H1 (cell line): Measurements from ENCODE around the gene VENTX. TPM values are rescaled to one million over a fixed set of nuclear protein-coding genes. Genes with fewer than 3 reads are reported as not detected.
A peak's percentile ranks its signal among the peaks of the same experiment; 100 is the strongest.

Experiments used
- CTCF ChIA-PET: fragments of 300-600 bp; sonication (Branson Sonifier 250); formaldehyde crosslinking; loops from one replicate; lab custom pipeline; 2021; ENCODE audit not compliant: partially characterized antibody; lab: Charles Lee
- POLR2A ChIA-PET: fragments of 300-600 bp; sonication (Branson Sonifier 250); formaldehyde crosslinking; loops from one replicate; lab custom pipeline; 2021; ENCODE audit warnings: inconsistent platforms; ENCODE audit not compliant: partially characterized antibody; lab: Charles Lee
- DNase-seq, 2 experiments: peaks; one replicate each; pipeline versions ENCODE4 v3.0.0 to v3.0.0-alpha.2; 2010 to 2022; ENCODE audit warnings: low spot score in 2 of 2, low read depth in 1 of 2, mixed read lengths in 1 of 2
- FAIRE-seq: peaks from 2 replicates; lab custom pipeline; 2011; peaks lifted over from hg19 to GRCh38; lab: Jason Lieb, UNC
- H2AFZ ChIP-seq: 2 replicates; pipeline ENCODE4 v1.8.1; 2012; ENCODE audit warnings: low read length, inconsistent platforms
- H2AK5ac ChIP-seq: 2 replicates; pipeline ENCODE4 v1.6.1; 2013; ENCODE audit warnings: low read depth, low read length
- H2BK120ac ChIP-seq: replicated peaks from 2 replicates; pipeline ENCODE3; 2013; ENCODE audit warnings: low read depth, low read length, inconsistent platforms
- H2BK12ac ChIP-seq: 2 replicates; pipeline ENCODE4 v1.6.1; 2013; ENCODE audit warnings: low read depth, low read length
- H2BK15ac ChIP-seq: 2 replicates; pipeline ENCODE4 v1.6.1; 2013; ENCODE audit warnings: low read length
- H2BK20ac ChIP-seq: 2 replicates; pipeline ENCODE4 v1.6.1; 2013; ENCODE audit warnings: low read length
- H2BK5ac ChIP-seq: 2 replicates; pipeline ENCODE4 v1.6.1; 2013; ENCODE audit warnings: low read depth, low read length
- H3K14ac ChIP-seq: 2 replicates; pipeline ENCODE4 v1.6.1; 2013; ENCODE audit warnings: inconsistent platforms; ENCODE audit not compliant: insufficient read length
- H3K18ac ChIP-seq: 2 replicates; pipeline ENCODE4 v1.6.1; 2013; ENCODE audit warnings: low read length; ENCODE audit errors: extremely low read depth
- H3K23ac ChIP-seq: 2 replicates; pipeline ENCODE4 v1.6.1; 2013; ENCODE audit warnings: inconsistent platforms; ENCODE audit not compliant: insufficient read length
- H3K23me2 ChIP-seq: 2 replicates; pipeline ENCODE4 v1.6.1; 2013; ENCODE audit warnings: low read depth, low read length
- H3K27ac ChIP-seq: 2 replicates; pipeline ENCODE4 v1.6.1; 2011; ENCODE audit warnings: low read depth, low read length, inconsistent platforms
- H3K27me3 ChIP-seq, 4 experiments: replicated peaks in 1 of 4; 1 replicate in 1 of 4; 2 replicates in 3 of 4; pipeline versions ENCODE4 v1.6.1 to v1.8.1; 2011 to 2013; ENCODE audit warnings: low read length in 3 of 4, mild to moderate bottlenecking in 3 of 4, inconsistent platforms in 2 of 4, mixed read lengths in 2 of 4, moderate library complexity in 1 of 4; ENCODE audit not compliant: control insufficient read depth in 3 of 4, insufficient read depth in 3 of 4; ENCODE audit errors: extremely low read depth in 1 of 4
- H3K36me3 ChIP-seq, 4 experiments: 2 replicates each; pipeline versions ENCODE4 v1.6.1 to v1.8.1; 2011 to 2013; ENCODE audit warnings: mild to moderate bottlenecking in 4 of 4, low read length in 3 of 4, moderate library complexity in 2 of 4, control low read depth in 1 of 4, inconsistent platforms in 1 of 4; ENCODE audit not compliant: insufficient read depth in 4 of 4, control insufficient read depth in 2 of 4
- H3K4ac ChIP-seq: replicated peaks from 2 replicates; pipeline ENCODE3; 2013; ENCODE audit warnings: low read length, low read depth, mixed read lengths, inconsistent platforms; ENCODE audit not compliant: insufficient read length
- H3K4me1 ChIP-seq, 4 experiments: replicated peaks in 1 of 4; 1 replicate in 1 of 4; 2 replicates in 3 of 4; pipeline versions ENCODE4 v1.6.1 to v1.8.1; 2011 to 2013; ENCODE audit warnings: low read length in 3 of 4, inconsistent platforms in 2 of 4, mixed read lengths in 1 of 4; ENCODE audit not compliant: insufficient read depth in 4 of 4, control insufficient read depth in 3 of 4
- H3K4me2 ChIP-seq, 2 experiments: 2 replicates each; pipeline versions ENCODE4 v1.6.1 to v1.8.1; 2011 to 2013; ENCODE audit warnings: low read depth in 2 of 2, low read length in 2 of 2, control low read depth in 1 of 2, inconsistent platforms in 1 of 2, mild to moderate bottlenecking in 1 of 2; ENCODE audit not compliant: insufficient read depth in 1 of 2
- H3K4me3 ChIP-seq, 4 experiments: fragments of 200-600, 300-600 bp in 1 of 4; sonication (generic), shearing (Covaris generic), sonication (Bioruptor Twin) in 1 of 4; 2 replicates each; pipeline versions ENCODE4 v1.5.1 to v1.8.1; 2011 to 2016; ENCODE audit warnings: low read length in 4 of 4, low read depth in 3 of 4, control low read depth in 2 of 4, inconsistent platforms in 2 of 4, mild to moderate bottlenecking in 2 of 4, mixed read lengths in 1 of 4, moderate library complexity in 1 of 4; ENCODE audit not compliant: insufficient read depth in 2 of 4; ENCODE audit errors: extremely low read depth in 1 of 4
- H3K56ac ChIP-seq: replicated peaks from 2 replicates; pipeline ENCODE3; 2013; ENCODE audit warnings: low read depth, mild to moderate bottlenecking, mixed read lengths, low read length, inconsistent platforms; ENCODE audit not compliant: insufficient read length
- H3K79me1 ChIP-seq: 2 replicates; pipeline ENCODE4 v1.6.1; 2013; ENCODE audit warnings: low read depth, low read length, control low read depth
- H3K79me2 ChIP-seq, 2 experiments: 2 replicates each; pipeline versions ENCODE4 v1.6.1 to v1.8.1; 2012 to 2013; ENCODE audit warnings: low read length in 2 of 2, mild to moderate bottlenecking in 2 of 2, inconsistent platforms in 1 of 2; ENCODE audit not compliant: insufficient read depth in 2 of 2, control insufficient read depth in 1 of 2
- H3K9ac ChIP-seq, 4 experiments: replicated peaks in 1 of 4; 1 replicate in 1 of 4; 2 replicates in 3 of 4; pipeline versions ENCODE4 v1.6.1 to v1.8.1; 2011 to 2013; ENCODE audit warnings: low read depth in 3 of 4, low read length in 3 of 4, control low read depth in 2 of 4, mild to moderate bottlenecking in 2 of 4, moderate library complexity in 2 of 4, inconsistent platforms in 1 of 4; ENCODE audit errors: extremely low read depth in 1 of 4
- H3K9me3 ChIP-seq, 2 experiments: 2 replicates each; pipeline versions ENCODE4 v1.6.1 to v1.8.1; 2012 to 2013; ENCODE audit warnings: mild to moderate bottlenecking in 2 of 2, moderate library complexity in 2 of 2, control low read depth in 1 of 2, inconsistent platforms in 1 of 2, low read depth in 1 of 2, low read length in 1 of 2, mixed read lengths in 1 of 2; ENCODE audit not compliant: insufficient read depth in 2 of 2
- H4K20me1 ChIP-seq, 2 experiments: replicated peaks in 1 of 2; 2 replicates each; pipeline versions ENCODE3 to v1.8.1; 2011 to 2013; ENCODE audit warnings: inconsistent platforms in 2 of 2, low read length in 2 of 2, mild to moderate bottlenecking in 1 of 2; ENCODE audit not compliant: insufficient read depth in 2 of 2, control insufficient read depth in 1 of 2
- H4K5ac ChIP-seq: 2 replicates; pipeline ENCODE4 v1.6.1; 2013; ENCODE audit warnings: low read length, low read depth, mixed read lengths, inconsistent platforms; ENCODE audit not compliant: insufficient read length
- H4K8ac ChIP-seq: 2 replicates; pipeline ENCODE4 v1.8.0; 2013; ENCODE audit warnings: mild to moderate bottlenecking, moderate library complexity, low read length, inconsistent platforms; ENCODE audit not compliant: insufficient read depth; ENCODE audit errors: extremely low read depth
- H4K91ac ChIP-seq: replicated peaks from 2 replicates; pipeline ENCODE3; 2013; ENCODE audit warnings: low read length, mixed read lengths, inconsistent platforms; ENCODE audit not compliant: insufficient read length
- CBX8 ChIP-seq: fragments of 300-800, 300-1000 bp; sonication (generic); IDR thresholded peaks from 2 replicates; pipeline ENCODE4 v1.7.1; 2016; ENCODE audit warnings: low read depth, low read length, borderline replicate concordance
- WGBS, 2 experiments: shearing (Covaris generic) in 1 of 2; methylation state at CpG; one replicate each; pipeline versions ENCODE4 v1.1.6 to v1.1.7; 2013 to 2015; ENCODE audit warnings: low lambda C conversion rate in 2 of 2, mixed read lengths in 2 of 2, inconsistent platforms in 1 of 2, low coverage in 1 of 2, missing lambda C conversion rate in 1 of 2; ENCODE audit not compliant: insufficient replicate concordance in 2 of 2, insufficient coverage in 1 of 2, insufficient read length in 1 of 2; ENCODE audit errors: extremely low coverage in 1 of 2, missing lambda C conversion rate in 1 of 2; 5-methylcytosine and 5-hydroxymethylcytosine counted together
- polyA plus RNA-seq, 7 experiments: library from polyadenylated mRNA; depleted of rRNA in 3 of 7; stranded (reverse) in 5 of 7; unstranded in 2 of 7; fragments of >200 nt in 5 of 7; fragments of 200-250 nt in 2 of 7; gene quantifications; 1 replicate in 5 of 7; 2 replicates in 1 of 7; 4 replicates in 1 of 7; pipeline versions ENCODE4 v1.2.1 to v1.2.3, GENCODE V29; 2011 to 2013; ENCODE audit warnings: missing spikeins in 2 of 7, mixed read lengths in 2 of 7
- total RNA-seq: library from RNA; stranded (reverse); fragmentation: NEBNext Ultra II Directional; extraction: Animal tissue kit (Norgen Biotek cat#: 25700); gene quantifications from 2 replicates; pipeline ENCODE4 v1.2.1, GENCODE V29; 2021
- TF ChIP-seq, protein P1 (sequence below), 3 experiments: IDR thresholded peaks; 1 replicate in 2 of 3; 2 replicates in 1 of 3; pipeline versions ENCODE4 v1.5.1 to v1.6.1; 2011; ENCODE audit warnings: low read length in 3 of 3, mild to moderate bottlenecking in 3 of 3, inconsistent platforms in 2 of 3, low read depth in 1 of 3, moderate library complexity in 1 of 3; ENCODE audit not compliant: insufficient read depth in 1 of 3; ENCODE audit errors: control extremely low read depth in 1 of 3
- TF ChIP-seq, protein P2 (sequence below): IDR thresholded peaks from 2 replicates; pipeline ENCODE4 v1.6.1; 2012; ENCODE audit warnings: low read length, inconsistent platforms

VENTX gene
- total and polyA plus RNA-seq, 2 of the 8 experiments (the other 6 are each of a cell fraction or from before 2014, with no cell fraction given): 5.6 TPM

DNA sequence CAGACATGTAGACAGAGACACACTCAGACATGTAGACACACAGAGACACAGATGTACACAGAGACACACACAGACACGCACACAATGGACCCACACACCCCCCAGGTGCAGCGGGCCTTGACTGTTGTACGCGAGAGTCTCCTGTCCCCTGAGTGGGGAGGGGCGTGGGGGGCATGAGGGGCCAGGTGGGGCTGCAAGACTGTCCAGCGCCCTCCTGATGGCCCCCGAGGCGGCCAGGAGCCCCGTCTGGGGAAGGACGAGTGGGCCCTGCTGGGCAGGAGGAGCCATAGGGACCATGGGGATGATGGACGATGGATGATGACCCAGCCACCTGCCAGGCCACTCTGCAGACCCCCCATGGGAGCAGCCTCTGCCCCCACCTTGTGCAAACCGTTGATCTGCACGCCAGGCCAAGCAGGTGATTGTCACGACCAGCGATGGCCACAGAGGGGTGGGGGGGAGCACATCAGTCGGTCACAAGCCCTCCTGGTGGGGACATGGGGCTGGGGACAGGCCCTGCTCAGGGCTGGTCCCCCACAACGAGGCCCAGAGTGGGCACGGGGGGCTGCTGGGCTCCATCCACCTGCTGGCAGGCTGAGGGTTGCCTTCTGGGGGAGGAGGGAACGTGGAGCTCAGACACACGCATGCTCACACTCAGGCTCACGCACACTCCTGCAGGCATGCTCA, 11.6 kb downstream of the VENTX start:
- Histone ChIP-seq H3K27me3 (no peaks in the 10 kb centered on the region; a peak in 3 of 7 replicates), H2BK5ac (peak overlapping the region; percentile 49; the same call in 1 of the 2 replicates), H3K79me2 (no peaks in the 10 kb centered on the region), H3K9ac (no peak overlapping the region), H2BK20ac (peak overlapping the region; percentile 61; the same call in 1 of the 2 replicates), H2AK5ac (0 out of 2 replicates have a peak overlapping the region, but pooled peaks have one; percentile 86), H2BK12ac (peak overlapping the region; percentile 84; the same call in 1 of the 2 replicates), H4K91ac (peak overlapping the region; percentile 91), H3K23me2 (0 out of 2 replicates have a peak, but pooled peaks cover 1% of the 10 kb centered on the region), H3K4ac (no peak overlapping the region), H4K5ac (no peak overlapping the region), H4K8ac (no peak overlapping the region), H3K18ac (no peak overlapping the region), H2BK120ac (no peak overlapping the region), H3K4me3 (no peak overlapping the region), H3K36me3 (no peaks in the 10 kb centered on the region), H3K79me1 (0 out of 2 replicates have a peak, but pooled peaks cover 2% of the 10 kb centered on the region), H2AFZ (no peak overlapping the region), H3K56ac (no peak overlapping the region), H2BK15ac (peak overlapping the region; percentile 92; the same call in 1 of the 2 replicates), H3K27ac (no peak overlapping the region), H3K4me2 (no peak overlapping the region), H3K23ac (no peak overlapping the region), H3K4me1 (peaks cover 0 to 15% (median 8%) of the 10 kb centered on the region in 4 experiments; a peak in 5 of 7 replicates), H4K20me1 (peaks cover 0 to 2% of the 10 kb centered on the region in 2 experiments), H3K9me3 (no peaks in the 10 kb centered on the region), H3K14ac (no peak overlapping the region)
- 85% methylated on average over 12 of the region's 21 CpGs; no CpG with 5 or more reads in 1 of the 2 experiments for WGBS, 2 experiments
- POLR2A ChIA-PET: no interaction called here
- FAIRE-seq: no peak
- TF ChIP-seq CBX8: no peak
- TF ChIP-seq, protein P1, sequence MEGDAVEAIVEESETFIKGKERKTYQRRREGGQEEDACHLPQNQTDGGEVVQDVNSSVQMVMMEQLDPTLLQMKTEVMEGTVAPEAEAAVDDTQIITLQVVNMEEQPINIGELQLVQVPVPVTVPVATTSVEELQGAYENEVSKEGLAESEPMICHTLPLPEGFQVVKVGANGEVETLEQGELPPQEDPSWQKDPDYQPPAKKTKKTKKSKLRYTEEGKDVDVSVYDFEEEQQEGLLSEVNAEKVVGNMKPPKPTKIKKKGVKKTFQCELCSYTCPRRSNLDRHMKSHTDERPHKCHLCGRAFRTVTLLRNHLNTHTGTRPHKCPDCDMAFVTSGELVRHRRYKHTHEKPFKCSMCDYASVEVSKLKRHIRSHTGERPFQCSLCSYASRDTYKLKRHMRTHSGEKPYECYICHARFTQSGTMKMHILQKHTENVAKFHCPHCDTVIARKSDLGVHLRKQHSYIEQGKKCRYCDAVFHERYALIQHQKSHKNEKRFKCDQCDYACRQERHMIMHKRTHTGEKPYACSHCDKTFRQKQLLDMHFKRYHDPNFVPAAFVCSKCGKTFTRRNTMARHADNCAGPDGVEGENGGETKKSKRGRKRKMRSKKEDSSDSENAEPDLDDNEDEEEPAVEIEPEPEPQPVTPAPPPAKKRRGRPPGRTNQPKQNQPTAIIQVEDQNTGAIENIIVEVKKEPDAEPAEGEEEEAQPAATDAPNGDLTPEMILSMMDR (IDR thresholded peaks at IDR 0.05; ENCODE audit: control extremely low read depth in 1 of 3, insufficient read depth in 1 of 3, low read depth in 1 of 3, low read length in 3 of 3): peak in 1 of 3 experiments; percentile 16; a peak in 1 of 4 replicates
- TF ChIP-seq, protein P2, sequence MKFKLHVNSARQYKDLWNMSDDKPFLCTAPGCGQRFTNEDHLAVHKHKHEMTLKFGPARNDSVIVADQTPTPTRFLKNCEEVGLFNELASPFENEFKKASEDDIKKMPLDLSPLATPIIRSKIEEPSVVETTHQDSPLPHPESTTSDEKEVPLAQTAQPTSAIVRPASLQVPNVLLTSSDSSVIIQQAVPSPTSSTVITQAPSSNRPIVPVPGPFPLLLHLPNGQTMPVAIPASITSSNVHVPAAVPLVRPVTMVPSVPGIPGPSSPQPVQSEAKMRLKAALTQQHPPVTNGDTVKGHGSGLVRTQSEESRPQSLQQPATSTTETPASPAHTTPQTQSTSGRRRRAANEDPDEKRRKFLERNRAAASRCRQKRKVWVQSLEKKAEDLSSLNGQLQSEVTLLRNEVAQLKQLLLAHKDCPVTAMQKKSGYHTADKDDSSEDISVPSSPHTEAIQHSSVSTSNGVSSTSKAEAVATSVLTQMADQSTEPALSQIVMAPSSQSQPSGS: no peak
- no peak for DNase-seq
- CTCF ChIA-PET: interaction anchor here (0.7 to 0.9 kb wide), 2 partner anchors 10 to 18 kb away, joined by 3 read pairs; no protein-coding TSS in a partner anchor
